Measurements from ENCODE around the gene TMEM35B. TPM values are rescaled to one million over a fixed set of nuclear protein-coding genes. Genes with fewer than 3 reads are reported as not detected.
A peak's percentile ranks its signal among the peaks of the same experiment; 100 is the strongest.

TMEM35B gene
- total RNA-seq, 4 donors from 2014 or later, result 50.1 to 123 (median 67.0) TPM

DNA sequence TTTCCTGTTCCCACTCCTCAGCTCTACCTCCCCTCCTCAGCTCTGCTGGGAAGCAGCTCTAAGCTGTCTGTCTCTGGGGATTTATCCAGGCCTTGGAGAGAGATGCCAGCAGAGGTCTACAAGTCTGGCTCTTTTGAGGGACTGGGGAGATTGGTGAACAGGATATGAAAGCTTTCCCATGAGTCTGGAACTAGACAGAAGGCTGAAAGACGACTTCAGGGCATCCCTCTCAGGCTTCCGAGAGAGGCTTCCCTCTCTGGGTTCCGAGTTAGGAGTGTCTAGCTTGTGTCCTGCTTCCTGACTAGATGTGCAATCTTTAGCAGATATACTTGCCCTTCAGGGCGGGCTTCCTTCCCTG, 733 bp downstream of the TMEM35B start:
- Histone ChIP-seq H3K27me3 (no peaks in the 10 kb centered on the region), H3K4me1 (peaks cover 13 to 15% of the 10 kb centered on the region in 2 donors), H3K27ac (peak overlapping the region; percentile 87 to 94 (median 90)), H3K36me3 (no peaks in the 10 kb centered on the region), H3K9me3 (no peaks in the 10 kb centered on the region), H3K4me3 (replicated peaks in 1 of 3) (peak overlapping the region; percentile 66 to 99 (median 96))
- TF ChIP-seq, protein P1, sequence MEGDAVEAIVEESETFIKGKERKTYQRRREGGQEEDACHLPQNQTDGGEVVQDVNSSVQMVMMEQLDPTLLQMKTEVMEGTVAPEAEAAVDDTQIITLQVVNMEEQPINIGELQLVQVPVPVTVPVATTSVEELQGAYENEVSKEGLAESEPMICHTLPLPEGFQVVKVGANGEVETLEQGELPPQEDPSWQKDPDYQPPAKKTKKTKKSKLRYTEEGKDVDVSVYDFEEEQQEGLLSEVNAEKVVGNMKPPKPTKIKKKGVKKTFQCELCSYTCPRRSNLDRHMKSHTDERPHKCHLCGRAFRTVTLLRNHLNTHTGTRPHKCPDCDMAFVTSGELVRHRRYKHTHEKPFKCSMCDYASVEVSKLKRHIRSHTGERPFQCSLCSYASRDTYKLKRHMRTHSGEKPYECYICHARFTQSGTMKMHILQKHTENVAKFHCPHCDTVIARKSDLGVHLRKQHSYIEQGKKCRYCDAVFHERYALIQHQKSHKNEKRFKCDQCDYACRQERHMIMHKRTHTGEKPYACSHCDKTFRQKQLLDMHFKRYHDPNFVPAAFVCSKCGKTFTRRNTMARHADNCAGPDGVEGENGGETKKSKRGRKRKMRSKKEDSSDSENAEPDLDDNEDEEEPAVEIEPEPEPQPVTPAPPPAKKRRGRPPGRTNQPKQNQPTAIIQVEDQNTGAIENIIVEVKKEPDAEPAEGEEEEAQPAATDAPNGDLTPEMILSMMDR (IDR thresholded peaks at IDR 0.05), result no peak
- TF ChIP-seq POLR2A (IDR thresholded peaks at IDR 0.05), result no peak
- DNase-seq, result no peak
- 0 to 10% methylated on average over 1 to 4 of the region's 4 CpGs for WGBS, 2 donors
- intact Hi-C loops (cut with DNase I), result no loop called here

DNA sequence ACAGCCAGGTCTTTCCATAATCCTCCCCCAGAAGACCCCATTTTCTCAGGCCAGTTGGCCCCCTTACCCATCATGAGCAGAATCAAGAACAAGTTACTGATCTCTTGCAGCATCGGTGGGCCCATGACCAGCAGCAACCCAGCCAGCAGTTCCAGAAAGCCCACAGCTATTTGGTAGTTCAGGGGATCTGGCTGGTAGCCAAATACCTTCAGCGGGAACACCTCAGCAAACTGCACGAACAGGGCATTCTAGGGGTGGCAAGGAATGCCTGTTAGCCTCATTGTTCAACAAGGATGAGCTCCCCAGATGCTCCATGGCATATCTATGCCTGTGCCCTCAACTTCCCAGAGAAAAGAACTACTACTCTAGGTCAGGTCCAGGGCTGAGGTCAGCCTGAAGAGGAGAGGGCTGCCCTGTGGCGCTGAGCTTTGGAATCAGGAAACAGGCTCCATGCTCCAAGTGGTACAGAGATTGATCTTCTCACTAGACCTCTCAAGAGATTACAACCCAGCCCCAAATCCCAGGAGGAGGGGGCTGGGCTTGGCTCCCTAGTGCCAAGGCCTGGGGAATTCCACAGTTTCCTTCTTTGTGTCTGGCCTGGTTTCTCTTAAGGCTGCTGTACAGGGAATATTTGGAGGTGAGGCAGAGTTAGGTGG, 1.3 kb downstream of the TMEM35B start:
- Histone ChIP-seq H3K36me3 (no peaks in the 10 kb centered on the region), H3K27me3 (no peaks in the 10 kb centered on the region), H3K4me3 (replicated peaks in 1 of 3) (peak overlapping the region in 1 of 3 donors; percentile 99), H3K9me3 (no peaks in the 10 kb centered on the region), H3K27ac (peak overlapping the region in 2 of 3 donors; percentile 87 to 94), H3K4me1 (peaks cover 13 to 15% of the 10 kb centered on the region in 2 donors)
- peak; percentile 13 to 16 for DNase-seq
- intact Hi-C loops (cut with DNase I), result no loop called here
- 38 to 51% methylated on average over 4 of the region's 4 CpGs for WGBS, 2 donors
- no peak for TF ChIP-seq POLR2A (IDR thresholded peaks at IDR 0.05)
- TF ChIP-seq, protein P1 (IDR thresholded peaks at IDR 0.05), result no peak

- intact Hi-C loops (cut with DNase I), result no loop called here
- no peak overlapping the region for H3K4me3 ChIP-seq (replicated peaks in 1 of 3)
- no peaks in the 10 kb centered on the region for H3K27me3 ChIP-seq
- WGBS, 2 donors, result 94 to 95% methylated on average over 5 of the region's 5 CpGs
- H3K36me3 ChIP-seq, result no peaks in the 10 kb centered on the region
- no peak for TF ChIP-seq POLR2A (IDR thresholded peaks at IDR 0.05)
- TF ChIP-seq, protein P1 (IDR thresholded peaks at IDR 0.05), result no peak
- H3K4me1 ChIP-seq, result peaks cover 13 to 15% of the 10 kb centered on the region in 2 donors
- DNase-seq, result no peak
- H3K27ac ChIP-seq, result no peak overlapping the region
- H3K9me3 ChIP-seq, result no peaks in the 10 kb centered on the region
Observed at GRCh38 chr1:34982820-34983376, 2.2 kb downstream of the TMEM35B start.

DNA sequence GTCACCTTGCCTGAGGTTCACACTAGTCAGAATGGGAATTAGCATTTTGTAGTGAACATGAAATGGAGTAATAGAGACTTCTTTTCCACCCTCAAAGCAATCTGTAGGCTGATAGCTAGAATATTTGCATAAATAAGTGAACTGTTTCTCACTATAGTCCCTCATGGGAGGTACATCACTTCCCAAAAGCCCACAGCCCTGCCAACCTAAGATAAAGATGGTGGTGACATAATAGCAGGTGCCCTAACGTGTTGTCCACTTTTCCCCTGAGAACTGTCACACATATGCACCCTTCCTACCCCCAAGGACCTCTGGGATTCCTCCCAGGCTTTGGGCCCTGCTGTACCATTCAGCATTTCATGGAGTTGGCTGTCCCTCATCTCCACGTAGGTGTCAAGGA, 4.4 kb downstream of the TMEM35B start:
- no peak overlapping the region for H3K4me3 ChIP-seq (replicated peaks in 1 of 3)
- 73 to 90% methylated on average over 2 of the region's 2 CpGs for WGBS, 2 donors
- DNase-seq, result no peak
- H3K27ac ChIP-seq, result no peak overlapping the region
- no peaks in the 10 kb centered on the region for H3K9me3 ChIP-seq
- H3K4me1 ChIP-seq, result peaks cover 12 to 13% of the 10 kb centered on the region in 2 donors
- TF ChIP-seq, protein P1 (IDR thresholded peaks at IDR 0.05), result no peak
- no peak for TF ChIP-seq POLR2A (IDR thresholded peaks at IDR 0.05)
- intact Hi-C loops (cut with DNase I), result no loop called here
- H3K36me3 ChIP-seq, result no peaks in the 10 kb centered on the region
- H3K27me3 ChIP-seq, result no peaks in the 10 kb centered on the region

DNA sequence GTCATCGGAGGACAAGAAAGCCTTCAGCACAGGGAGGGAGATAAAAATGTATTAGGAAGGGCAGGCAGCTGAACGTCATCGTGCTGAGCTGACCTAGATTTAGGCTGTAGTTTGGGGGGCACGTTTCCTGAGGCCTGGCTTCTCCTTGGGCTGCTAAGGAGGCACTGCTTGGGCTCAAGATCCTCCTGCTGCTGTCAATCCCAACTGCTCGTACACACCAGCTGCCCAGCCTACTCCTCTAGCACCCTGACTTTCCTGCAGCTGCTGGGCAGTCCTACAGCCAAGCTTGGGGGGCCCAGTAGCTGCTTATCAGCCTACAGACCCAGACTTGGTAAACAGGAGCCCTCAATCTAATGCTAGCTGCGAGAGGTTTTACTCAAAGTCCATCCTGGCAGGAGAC, 6.2 kb downstream of the TMEM35B start:
- no peak overlapping the region for H3K4me3 ChIP-seq (replicated peaks in 1 of 3)
- 83 to 90% methylated on average over 6 of the region's 6 CpGs for WGBS, 2 donors
- intact Hi-C loops (cut with DNase I), result no loop called here
- H3K27ac ChIP-seq, result no peak overlapping the region
- no peaks in the 10 kb centered on the region for H3K27me3 ChIP-seq
- no peaks in the 10 kb centered on the region for H3K36me3 ChIP-seq
- H3K9me3 ChIP-seq, result no peaks in the 10 kb centered on the region
- peaks cover 5 to 19% of the 10 kb centered on the region in 2 donors for H3K4me1 ChIP-seq
- no peak for DNase-seq
- no peak for TF ChIP-seq POLR2A (IDR thresholded peaks at IDR 0.05)
- TF ChIP-seq, protein P1 (IDR thresholded peaks at IDR 0.05), result no peak
